Suppressor macrophage treated with lipopolysaccharide for 1 hour (primary cell): ENCODE results near the gene GBE1.
"Not testable (repeated sequence)": the region's sequence is repeated elsewhere in the genome, so short reads cannot be mapped to it uniquely, and the experiment has no call there.

Experiments
- DNase-seq, 3 donors: peaks; one replicate each; pipeline ENCODE4 v3.0.0-alpha.2; 2020 to 2022

The GBE1 gene

GRCh38 chr3:81760924-81761903, at the start of gene GBE1:
Gene GBE1, minus strand, starts transcription at chr3:81761645. Its CDS starts 128 bp downstream, at chr3:81761517.
- DNase-seq, result peak; percentile 97 to 99 (median 98)

GRCh38 chr3:81808900-81809299, 47.5 kb upstream of the GBE1 start:
- no peak for DNase-seq

- DNase-seq, result no peak
Measured at GRCh38 chr3:81799403-81799802, 38.0 kb upstream of the GBE1 start.

GRCh38 chr3:81793410-81793809, 32.0 kb upstream of the GBE1 start:
- DNase-seq, result no peak

- DNase-seq, result no peak
Measured at GRCh38 chr3:81790117-81790516, 28.7 kb upstream of the GBE1 start.

- peak; percentile 46 to 58 (median 47) for DNase-seq
Measured at GRCh38 chr3:81789691-81790090, 28.2 kb upstream of the GBE1 start.

- no peak for DNase-seq
Measured at GRCh38 chr3:81788610-81789009, 27.2 kb upstream of the GBE1 start.

GRCh38 chr3:81788044-81788443, 26.6 kb upstream of the GBE1 start:
- no peak for DNase-seq

- peak; percentile 50 to 61 (median 56) for DNase-seq
Measured at GRCh38 chr3:81782585-81782984, 21.1 kb upstream of the GBE1 start.

GRCh38 chr3:81778678-81779182, 17.3 kb upstream of the GBE1 start:
- DNase-seq, result no peak

- DNase-seq, result peak in 1 of 3 donors; percentile 3
Measured at GRCh38 chr3:81776643-81777042, 15.2 kb upstream of the GBE1 start.

GRCh38 chr3:81770710-81771109, 9.3 kb upstream of the GBE1 start:
- no peak for DNase-seq

- DNase-seq, result no peak
Measured at GRCh38 chr3:81769299-81769698, 7.9 kb upstream of the GBE1 start.

GRCh38 chr3:81767250-81767859, 5.9 kb upstream of the GBE1 start:
- DNase-seq, result not testable (repeated sequence)

- DNase-seq, result no peak
Measured at GRCh38 chr3:81765400-81765799, 4.0 kb upstream of the GBE1 start.

- no peak for DNase-seq
Measured at GRCh38 chr3:81764665-81765064, 3.2 kb upstream of the GBE1 start.

- no peak for DNase-seq
Measured at GRCh38 chr3:81764002-81764401, 2.6 kb upstream of the GBE1 start.

- DNase-seq, result no peak
Measured at GRCh38 chr3:81763001-81763400, 1.6 kb upstream of the GBE1 start.

- DNase-seq, result no peak
Measured at GRCh38 chr3:81761904-81762580, 597 bp upstream of the GBE1 start.

- DNase-seq, result no peak
Measured at GRCh38 chr3:81760215-81760614, 1.2 kb downstream of the GBE1 start.

- DNase-seq, result not testable (repeated sequence)
Measured at GRCh38 chr3:81758771-81759170, 2.7 kb downstream of the GBE1 start.

- no peak for DNase-seq
Measured at GRCh38 chr3:81758275-81758674, 3.2 kb downstream of the GBE1 start.

GRCh38 chr3:81753416-81754027, 7.9 kb downstream of the GBE1 start:
- no peak for DNase-seq
